IMR-90 (cell line): ENCODE data around the gene SLC12A6. TPM values are rescaled to one million over a fixed set of nuclear protein-coding genes. Genes with fewer than 3 reads are reported as not detected.

ENCODE experiments used
- ATAC-seq: fragments of 200-7000 bp; cut with Tn5 transposase; 2 replicates; pipeline ENCODE4 v1.9.1; 2020; ENCODE audit warnings: low read depth, mild to moderate bottlenecking, moderate library complexity
- BruUV-seq: library from RNA; stranded (reverse); fragments of 400-500 nt; replicated peaks from 2 replicates; lab custom pipeline; 2021; lab: Mats Ljungman, UMichigan
- CTCF ChIA-PET: fragments of 300-600 bp; formaldehyde crosslinking; extraction: SDS; loops from one replicate; lab custom pipeline; 2021; ENCODE audit warnings: antibody characterized with exemption; lab: Yijun Ruan, JAX
- POLR2A ChIA-PET: fragments of 300-600 bp; sonication (Branson Sonifier 250); formaldehyde crosslinking; loops from one replicate; lab custom pipeline; 2022; ENCODE audit warnings: antibody characterized with exemption; ENCODE audit not compliant: unreplicated experiment; lab: Charles Lee
- DNase-seq: peaks from one replicate; pipeline ENCODE4 v3.0.0; 2013
- H2AFZ ChIP-seq: replicated peaks from 2 replicates; pipeline ENCODE3; 2013; ENCODE audit warnings: low read length, mild to moderate bottlenecking; ENCODE audit not compliant: poor library complexity
- H2AK5ac ChIP-seq: 2 replicates; pipeline ENCODE4 v1.6.1; 2013; ENCODE audit warnings: low read depth, low read length, inconsistent platforms
- H2AK9ac ChIP-seq: replicated peaks from 2 replicates; pipeline ENCODE3; 2013; ENCODE audit warnings: mild to moderate bottlenecking, low read depth, low read length, moderate library complexity; ENCODE audit not compliant: poor library complexity
- H2BK120ac ChIP-seq: 2 replicates; pipeline ENCODE4 v1.6.1; 2013; ENCODE audit warnings: low read depth, low read length, inconsistent platforms
- H2BK15ac ChIP-seq: 3 replicates; pipeline ENCODE4 v1.6.1; 2013; ENCODE audit warnings: low read depth, low read length, inconsistent platforms
- H2BK20ac ChIP-seq: 2 replicates; pipeline ENCODE4 v1.6.1; 2013; ENCODE audit warnings: low read depth, mild to moderate bottlenecking, inconsistent platforms, low read length, moderate library complexity
- H2BK5ac ChIP-seq: 2 replicates; pipeline ENCODE4 v1.6.1; 2013; ENCODE audit warnings: mild to moderate bottlenecking, low read depth, low read length, inconsistent platforms; ENCODE audit not compliant: poor library complexity, severe bottlenecking
- H3K14ac ChIP-seq: replicated peaks from 2 replicates; pipeline ENCODE4 v1.6.1; 2013; ENCODE audit warnings: low read depth, low read length, inconsistent platforms
- H3K18ac ChIP-seq: 2 replicates; pipeline ENCODE4 v1.6.1; 2013; ENCODE audit warnings: low read depth, low read length, control low read depth
- H3K23ac ChIP-seq: 2 replicates; pipeline ENCODE4 v1.6.1; 2013; ENCODE audit warnings: low read depth, low read length, inconsistent platforms
- H3K27ac ChIP-seq: 2 replicates; pipeline ENCODE4 v1.5.1; 2013; ENCODE audit warnings: mild to moderate bottlenecking, control low read depth, low read length; ENCODE audit not compliant: insufficient read depth
- H3K27me3 ChIP-seq: 2 replicates; pipeline ENCODE4 v1.6.1; 2013; ENCODE audit warnings: low read length; ENCODE audit not compliant: control insufficient read depth, insufficient read depth
- H3K36me3 ChIP-seq: 2 replicates; pipeline ENCODE4 v1.6.1; 2013; ENCODE audit warnings: low read length, mixed read lengths; ENCODE audit not compliant: control insufficient read depth, insufficient read depth
- H3K4ac ChIP-seq: 2 replicates; pipeline ENCODE4 v1.6.1; 2013; ENCODE audit warnings: low read depth, low read length, inconsistent platforms
- H3K4me1 ChIP-seq: 2 replicates; pipeline ENCODE4 v1.6.1; 2013; ENCODE audit warnings: low read length, mixed read lengths; ENCODE audit not compliant: control insufficient read depth, insufficient read depth
- H3K4me2 ChIP-seq: 2 replicates; pipeline ENCODE4 v1.6.1; 2013; ENCODE audit warnings: low read depth, mild to moderate bottlenecking, control low read depth, low read length, moderate library complexity
- H3K4me3 ChIP-seq: 2 replicates; pipeline ENCODE4 v1.5.1; 2013; ENCODE audit warnings: low read depth, mild to moderate bottlenecking, control low read depth, low read length, moderate library complexity; ENCODE audit not compliant: insufficient read depth
- H3K56ac ChIP-seq: 2 replicates; pipeline ENCODE4 v1.6.1; 2013; ENCODE audit warnings: low read length, inconsistent platforms; ENCODE audit not compliant: insufficient read depth; ENCODE audit errors: extremely low read depth
- H3K79me1 ChIP-seq, 2 experiments: 2 replicates each; pipeline ENCODE4 v1.6.1; 2013; ENCODE audit warnings: low read length in 2 of 2, inconsistent platforms in 1 of 2, low read depth in 1 of 2
- H3K9ac ChIP-seq: 2 replicates; pipeline ENCODE4 v1.6.1; 2013; ENCODE audit warnings: low read depth, low read length, control low read depth
- H3K9me1 ChIP-seq: 2 replicates; pipeline ENCODE4 v1.6.1; 2013; ENCODE audit warnings: low read length, inconsistent platforms; ENCODE audit not compliant: insufficient read depth
- H3K9me3 ChIP-seq: 2 replicates; pipeline ENCODE4 v1.6.1; 2013; ENCODE audit warnings: low read length; ENCODE audit not compliant: control insufficient read depth, insufficient read depth
- H4K20me1 ChIP-seq: 2 replicates; pipeline ENCODE4 v1.6.1; 2013; ENCODE audit warnings: low read length, inconsistent platforms; ENCODE audit not compliant: insufficient read depth
- H4K5ac ChIP-seq: 2 replicates; pipeline ENCODE4 v1.6.1; 2013; ENCODE audit warnings: mild to moderate bottlenecking, low read depth, low read length, control low read depth
- H4K8ac ChIP-seq, 2 experiments: 2 replicates each; pipeline ENCODE4 v1.6.1; 2013; ENCODE audit warnings: low read depth in 2 of 2, low read length in 2 of 2, control low read depth in 1 of 2, inconsistent platforms in 1 of 2
- H4K91ac ChIP-seq: 2 replicates; pipeline ENCODE4 v1.6.1; 2013; ENCODE audit warnings: low read depth, low read length, inconsistent platforms; ENCODE audit not compliant: insufficient read depth
- BHLHE40 ChIP-seq: fragments of 150-350 bp; IDR thresholded peaks from 2 replicates; pipeline ENCODE4 v1.6.1; 2016; ENCODE audit warnings: mild to moderate bottlenecking, low read depth, low read length
- CEBPB ChIP-seq: IDR thresholded peaks from 2 replicates; pipeline ENCODE4 v1.6.1; 2012; ENCODE audit warnings: low read depth, low read length, improper control_type of control experiment
- CHD1 ChIP-seq: IDR thresholded peaks from 2 replicates; pipeline ENCODE4 v1.6.1; 2012; ENCODE audit warnings: low read depth, low read length, improper control_type of control experiment
- ELK1 ChIP-seq: fragments of 150-350 bp; IDR thresholded peaks from 2 replicates; pipeline ENCODE4 v1.6.1; 2016; ENCODE audit warnings: low read depth, mild to moderate bottlenecking, low read length, moderate library complexity, borderline replicate concordance
- FOS ChIP-seq: fragments of 150-350 bp; IDR thresholded peaks from 2 replicates; pipeline ENCODE4 v1.6.1; 2016; ENCODE audit warnings: low read depth, low read length
- MAFK ChIP-seq: IDR thresholded peaks from 2 replicates; pipeline ENCODE4 v1.6.1; 2012; ENCODE audit warnings: low read depth, low read length, improper control_type of control experiment
- MAZ ChIP-seq: IDR thresholded peaks from 2 replicates; pipeline ENCODE4 v1.6.1; 2012; ENCODE audit warnings: low read depth, mild to moderate bottlenecking, low read length, improper control_type of control experiment, moderate library complexity, borderline replicate concordance
- MXI1 ChIP-seq: IDR thresholded peaks from 2 replicates; pipeline ENCODE4 v1.6.1; 2012; ENCODE audit warnings: low read depth, mild to moderate bottlenecking, low read length, moderate library complexity, borderline replicate concordance
- NFE2L2 ChIP-seq: fragments of 150-350 bp; IDR thresholded peaks from 2 replicates; pipeline ENCODE4 v1.6.1; 2016; ENCODE audit warnings: low read depth, mild to moderate bottlenecking, low read length
- POLR2A ChIP-seq: IDR thresholded peaks from 2 replicates; pipeline ENCODE4 v1.6.1; 2012; ENCODE audit warnings: mild to moderate bottlenecking, low read depth, low read length
- RAD21 ChIP-seq: IDR thresholded peaks from 2 replicates; pipeline ENCODE4 v1.6.1; 2012; ENCODE audit warnings: low read length, improper control_type of control experiment
- RCOR1 ChIP-seq: IDR thresholded peaks from 2 replicates; pipeline ENCODE4 v1.6.1; 2012; ENCODE audit warnings: mild to moderate bottlenecking, low read length, improper control_type of control experiment; ENCODE audit not compliant: insufficient replicate concordance
- RFX5 ChIP-seq: IDR thresholded peaks from 2 replicates; pipeline ENCODE4 v1.8.0; 2012; ENCODE audit warnings: low read depth, mild to moderate bottlenecking, low read length, moderate library complexity
- WGBS, 2 experiments: methylation state at CpG; one replicate each; pipeline versions ENCODE4 v1.1.5 to v1.1.7; 2013; ENCODE audit warnings: missing lambda C conversion rate in 2 of 2; ENCODE audit not compliant: insufficient read length in 1 of 2; ENCODE audit errors: extremely low coverage in 2 of 2; 5-methylcytosine and 5-hydroxymethylcytosine counted together
- dilution Hi-C: fragments of 300-500 bp; cut with HindIII; formaldehyde crosslinking; loops from one replicate; pipeline ENCODE4 v1.14.3; 2018; ENCODE audit warnings: low sequenced_read_pairs; ENCODE audit not compliant: unreplicated experiment
- in situ Hi-C: fragments of 300-500 bp; cut with MboI; formaldehyde crosslinking; loops from 3 replicates; pipeline ENCODE4 v1.14.3; 2019; ENCODE audit warnings: low sequenced_read_pairs, inconsistent platforms, mixed read lengths
- intact Hi-C: fragments of 100-400 bp; cut with micrococcal nuclease; formaldehyde crosslinking; loops from 2 replicates; pipeline ENCODE4 v1.10.0; 2022
- polyA plus RNA-seq, 3 experiments: library from polyadenylated mRNA; depleted of rRNA; stranded (reverse); fragments of >200 nt; gene quantifications; 2 replicates each; pipeline ENCODE4 v1.2.3, GENCODE V29; 2012; ENCODE audit warnings: low replicate concordance in 1 of 3
- total RNA-seq: library from RNA; depleted of rRNA; stranded (reverse); fragments of >200 nt; gene quantifications from 2 replicates; pipeline ENCODE4 v1.2.3, GENCODE V29; 2012
- TF ChIP-seq, protein P1 (sequence below): conservative IDR thresholded peaks from 2 replicates; pipeline ENCODE4 v1.5.1; 2012; ENCODE audit warnings: mild to moderate bottlenecking, low read depth, low read length, improper control_type of control experiment
- TF ChIP-seq, protein P2 (sequence below): fragments of 150-350 bp; IDR thresholded peaks from 2 replicates; pipeline ENCODE4 v1.6.1; 2017; ENCODE audit warnings: mild to moderate bottlenecking, antibody characterized with exemption, low read length, low read depth

SLC12A6 gene
- total and polyA plus RNA-seq, 2 of the 4 experiments (the other 2 are of a cell fraction), result 7.7 to 10.2 TPM

- H3K9me3 ChIP-seq, result no peaks in the 10 kb centered on the region
- H2BK15ac ChIP-seq, result no peak overlapping the region
- peak overlapping the region; percentile 25; the same call in 1 of the 2 replicates for H4K5ac ChIP-seq
- in situ Hi-C loops (no loop called here), intact Hi-C loops (no loop called here), dilution Hi-C loops (no loop called here)
- peak overlapping the region; percentile 3; the same call in 1 of the 2 replicates for H3K18ac ChIP-seq
- H3K9me1 ChIP-seq, result no peaks in the 10 kb centered on the region
- ChIA-PET POLR2A (interaction anchor here (0.6 kb wide), 2 partner anchors 8 to 1145 kb away, joined by 3 read pairs; no protein-coding TSS in a partner anchor), CTCF (interaction anchor here (1.9 kb wide), 1 partner anchor 40 kb away, joined by 4 read pairs; no protein-coding TSS in a partner anchor)
- peak overlapping the region; percentile 71; the same call in 1 of the 2 replicates for H3K4ac ChIP-seq
- peak; percentile 1; the same call in 1 of the 2 replicates for ATAC-seq
- H2BK20ac ChIP-seq, result no peak overlapping the region
- H2BK5ac ChIP-seq, result peak overlapping the region; percentile 71
- peak overlapping the region; percentile 97 for H2AFZ ChIP-seq
- peaks cover 6 to 31% of the 10 kb centered on the region in 2 experiments; a peak in 3 of 4 replicates for H3K79me1 ChIP-seq
- peak overlapping the region; percentile 80 for H2AK9ac ChIP-seq
- peak overlapping the region; percentile 98 for H3K4me2 ChIP-seq
- peak overlapping the region; percentile 27 to 47; a peak in 2 of 4 replicates for H4K8ac ChIP-seq
- peak overlapping the region; percentile 26; the same call in 1 of the 2 replicates for H3K27ac ChIP-seq
- DNase-seq, result no peak
- no peak overlapping the region for H4K91ac ChIP-seq
- H3K4me1 ChIP-seq, result peaks cover 10% of the 10 kb centered on the region
- H3K14ac ChIP-seq, result peak overlapping the region; percentile 70
- H3K23ac ChIP-seq, result peak overlapping the region; percentile 85
- peak overlapping the region; percentile 93 for H3K4me3 ChIP-seq
- H3K36me3 ChIP-seq, result peaks cover 7% of the 10 kb centered on the region
- 6% methylated on average over 6 of the region's 26 CpGs; no CpG with 5 or more reads in 1 of the 2 experiments for WGBS, 2 experiments
- H2AK5ac ChIP-seq, result 0 out of 2 replicates have a peak overlapping the region, but pooled peaks have one; percentile 8
- no peak overlapping the region for H2BK120ac ChIP-seq
- H4K20me1 ChIP-seq, result peaks cover 3% of the 10 kb centered on the region; the same call in 1 of the 2 replicates
- peak overlapping the region; percentile 65 for H3K9ac ChIP-seq
- BruUV-seq, result no TSS peak
- no peaks in the 10 kb centered on the region for H3K27me3 ChIP-seq
- no peak overlapping the region for H3K56ac ChIP-seq
- no peak for TF ChIP-seq POLR2A
- no peak for TF ChIP-seq CHD1
- no peak for TF ChIP-seq RCOR1
- no peak for TF ChIP-seq MAZ
- TF ChIP-seq ELK1, result no peak
- no peak for TF ChIP-seq FOS
- no peak for TF ChIP-seq RAD21
- TF ChIP-seq MXI1, result no peak
- no peak for TF ChIP-seq NFE2L2
- no peak for TF ChIP-seq MAFK
- TF ChIP-seq, protein P1, sequence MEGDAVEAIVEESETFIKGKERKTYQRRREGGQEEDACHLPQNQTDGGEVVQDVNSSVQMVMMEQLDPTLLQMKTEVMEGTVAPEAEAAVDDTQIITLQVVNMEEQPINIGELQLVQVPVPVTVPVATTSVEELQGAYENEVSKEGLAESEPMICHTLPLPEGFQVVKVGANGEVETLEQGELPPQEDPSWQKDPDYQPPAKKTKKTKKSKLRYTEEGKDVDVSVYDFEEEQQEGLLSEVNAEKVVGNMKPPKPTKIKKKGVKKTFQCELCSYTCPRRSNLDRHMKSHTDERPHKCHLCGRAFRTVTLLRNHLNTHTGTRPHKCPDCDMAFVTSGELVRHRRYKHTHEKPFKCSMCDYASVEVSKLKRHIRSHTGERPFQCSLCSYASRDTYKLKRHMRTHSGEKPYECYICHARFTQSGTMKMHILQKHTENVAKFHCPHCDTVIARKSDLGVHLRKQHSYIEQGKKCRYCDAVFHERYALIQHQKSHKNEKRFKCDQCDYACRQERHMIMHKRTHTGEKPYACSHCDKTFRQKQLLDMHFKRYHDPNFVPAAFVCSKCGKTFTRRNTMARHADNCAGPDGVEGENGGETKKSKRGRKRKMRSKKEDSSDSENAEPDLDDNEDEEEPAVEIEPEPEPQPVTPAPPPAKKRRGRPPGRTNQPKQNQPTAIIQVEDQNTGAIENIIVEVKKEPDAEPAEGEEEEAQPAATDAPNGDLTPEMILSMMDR, result no peak
- no peak for TF ChIP-seq RFX5
- no peak for TF ChIP-seq BHLHE40
- no peak for TF ChIP-seq CEBPB
- TF ChIP-seq, protein P2, sequence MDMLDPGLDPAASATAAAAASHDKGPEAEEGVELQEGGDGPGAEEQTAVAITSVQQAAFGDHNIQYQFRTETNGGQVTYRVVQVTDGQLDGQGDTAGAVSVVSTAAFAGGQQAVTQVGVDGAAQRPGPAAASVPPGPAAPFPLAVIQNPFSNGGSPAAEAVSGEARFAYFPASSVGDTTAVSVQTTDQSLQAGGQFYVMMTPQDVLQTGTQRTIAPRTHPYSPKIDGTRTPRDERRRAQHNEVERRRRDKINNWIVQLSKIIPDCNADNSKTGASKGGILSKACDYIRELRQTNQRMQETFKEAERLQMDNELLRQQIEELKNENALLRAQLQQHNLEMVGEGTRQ, result no peak
These were observed 507 bp downstream of the SLC12A6 start for GRCh38 chr15:34336991-34337556.
